OCI-LY3 (cell line): ENCODE data around the gene NDUFS8.

Experiments used
- EZH2phosphoT487 ChIP-seq: fragments of 200-600 bp; shearing (Covaris generic); IDR thresholded peaks from 2 replicates; pipeline ENCODE4 v1.6.1; 2018; ENCODE audit warnings: antibody characterized with exemption, mixed run types, low read depth
- TF ChIP-seq, protein P1 (sequence below): fragments of 200-600, 300-600 bp; sonication (generic); IDR thresholded peaks from 2 replicates; pipeline ENCODE4 v1.5.1; 2014; ENCODE audit warnings: antibody characterized with exemption, low read length, low read depth

DNA sequence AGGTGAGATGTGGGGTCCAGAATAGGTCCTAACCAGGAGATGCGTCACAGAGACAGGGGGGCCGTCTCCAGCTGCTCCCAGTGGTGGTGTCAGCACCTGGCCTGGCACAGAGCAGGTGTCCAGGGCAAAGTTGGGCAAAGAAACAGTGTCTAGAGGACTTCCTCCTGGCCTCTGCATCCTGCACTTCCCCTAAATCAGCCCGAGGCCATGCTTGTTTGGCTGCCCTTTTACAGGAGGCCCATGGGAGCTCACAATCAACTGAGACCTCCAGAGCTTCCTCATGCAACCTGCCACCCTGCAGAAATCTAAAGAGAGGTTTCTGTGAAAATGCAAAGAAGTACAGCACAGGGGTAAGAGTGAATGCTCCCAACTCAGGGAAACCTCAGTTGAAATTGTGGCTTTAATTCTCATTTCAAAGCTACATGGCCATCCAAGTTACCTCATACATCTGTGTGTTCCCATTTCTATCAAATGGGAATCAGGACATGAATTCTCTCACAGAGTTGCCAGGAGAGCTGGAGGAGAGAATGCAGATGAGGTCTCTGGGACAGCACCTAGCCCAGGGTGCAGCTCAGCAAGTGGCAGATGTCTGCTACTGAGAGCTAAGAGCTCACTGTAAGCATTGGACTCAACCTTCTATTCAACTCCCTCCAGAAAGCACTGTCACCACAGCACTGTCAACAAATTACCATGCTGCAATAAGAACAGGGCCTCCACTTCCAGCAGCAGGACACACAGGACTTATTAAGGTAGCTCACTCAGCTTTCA, 41.0 kb downstream of the NDUFS8 start:
- TF ChIP-seq, protein P1, sequence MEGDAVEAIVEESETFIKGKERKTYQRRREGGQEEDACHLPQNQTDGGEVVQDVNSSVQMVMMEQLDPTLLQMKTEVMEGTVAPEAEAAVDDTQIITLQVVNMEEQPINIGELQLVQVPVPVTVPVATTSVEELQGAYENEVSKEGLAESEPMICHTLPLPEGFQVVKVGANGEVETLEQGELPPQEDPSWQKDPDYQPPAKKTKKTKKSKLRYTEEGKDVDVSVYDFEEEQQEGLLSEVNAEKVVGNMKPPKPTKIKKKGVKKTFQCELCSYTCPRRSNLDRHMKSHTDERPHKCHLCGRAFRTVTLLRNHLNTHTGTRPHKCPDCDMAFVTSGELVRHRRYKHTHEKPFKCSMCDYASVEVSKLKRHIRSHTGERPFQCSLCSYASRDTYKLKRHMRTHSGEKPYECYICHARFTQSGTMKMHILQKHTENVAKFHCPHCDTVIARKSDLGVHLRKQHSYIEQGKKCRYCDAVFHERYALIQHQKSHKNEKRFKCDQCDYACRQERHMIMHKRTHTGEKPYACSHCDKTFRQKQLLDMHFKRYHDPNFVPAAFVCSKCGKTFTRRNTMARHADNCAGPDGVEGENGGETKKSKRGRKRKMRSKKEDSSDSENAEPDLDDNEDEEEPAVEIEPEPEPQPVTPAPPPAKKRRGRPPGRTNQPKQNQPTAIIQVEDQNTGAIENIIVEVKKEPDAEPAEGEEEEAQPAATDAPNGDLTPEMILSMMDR: no peak
- TF ChIP-seq EZH2phosphoT487: no peak
